HEK293 (cell line): ENCODE measurements around the gene PALMD.

Source experiments
- GLIS1 ChIP-seq: fragments of 450-650 bp; formaldehyde crosslinking; IDR thresholded peaks from 2 replicates; pipeline ENCODE4 v1.5.1; 2016; ENCODE audit warnings: missing biosample characterization, missing genetic modification characterization
- IKZF3 ChIP-seq: fragments of 450-650 bp; IDR thresholded peaks from 2 replicates; pipeline ENCODE4 v1.5.0; 2018; ENCODE audit warnings: missing biosample characterization, mild to moderate bottlenecking, missing genetic modification characterization, moderate library complexity
- OVOL3 ChIP-seq: fragments of 450-650 bp; formaldehyde crosslinking; IDR thresholded peaks from 2 replicates; pipeline ENCODE4 v1.5.1; 2016; ENCODE audit warnings: missing biosample characterization, missing genetic modification characterization
- TCF7L2 ChIP-seq: IDR thresholded peaks from 2 replicates; pipeline ENCODE4 v1.6.1; 2011; ENCODE audit warnings: low read depth, mild to moderate bottlenecking, inconsistent platforms, low read length, moderate library complexity, borderline replicate concordance
- WT1 ChIP-seq: fragments of 450-650 bp; formaldehyde crosslinking; IDR thresholded peaks from 2 replicates; pipeline ENCODE4 v1.5.1; 2016; ENCODE audit warnings: missing biosample characterization, missing genetic modification characterization
- ZBTB17 ChIP-seq: fragments of 450-650 bp; formaldehyde crosslinking; IDR thresholded peaks from 2 replicates; pipeline ENCODE4 v1.5.1; 2016; ENCODE audit warnings: missing biosample characterization, missing genetic modification characterization
- ZNF23 ChIP-seq: fragments of 450-650 bp; formaldehyde crosslinking; IDR thresholded peaks from 2 replicates; pipeline ENCODE4 v1.5.1; 2016; ENCODE audit warnings: missing biosample characterization, missing genetic modification characterization, borderline replicate concordance
- ZNF24 ChIP-seq: fragments of 450-650 bp; formaldehyde crosslinking; IDR thresholded peaks from 2 replicates; pipeline ENCODE4 v1.5.1; 2016; ENCODE audit warnings: missing biosample characterization, missing genetic modification characterization
- ZNF248 ChIP-seq: fragments of 450-650 bp; formaldehyde crosslinking; IDR thresholded peaks from 2 replicates; pipeline ENCODE4 v1.5.1; 2017; ENCODE audit warnings: missing biosample characterization, missing genetic modification characterization
- ZNF558 ChIP-seq: fragments of 450-650 bp; formaldehyde crosslinking; IDR thresholded peaks from 2 replicates; pipeline ENCODE4 v1.5.1; 2016; ENCODE audit warnings: missing biosample characterization, missing genetic modification characterization
- TF ChIP-seq, protein P1 (sequence below): fragments of 450-650 bp; formaldehyde crosslinking; IDR thresholded peaks from 2 replicates; pipeline ENCODE4 v1.5.1; 2016; ENCODE audit warnings: missing biosample characterization, missing genetic modification characterization
- TF ChIP-seq, protein P2 (sequence below): fragments of 450-650 bp; formaldehyde crosslinking; IDR thresholded peaks from 2 replicates; pipeline ENCODE4 v1.5.1; 2016; ENCODE audit warnings: missing biosample characterization, missing genetic modification characterization, low read depth
- TF ChIP-seq, protein P3 (sequence below): fragments of 450-650 bp; formaldehyde crosslinking; IDR thresholded peaks from 2 replicates; pipeline ENCODE4 v1.5.1; 2016; ENCODE audit warnings: missing biosample characterization, missing genetic modification characterization

DNA sequence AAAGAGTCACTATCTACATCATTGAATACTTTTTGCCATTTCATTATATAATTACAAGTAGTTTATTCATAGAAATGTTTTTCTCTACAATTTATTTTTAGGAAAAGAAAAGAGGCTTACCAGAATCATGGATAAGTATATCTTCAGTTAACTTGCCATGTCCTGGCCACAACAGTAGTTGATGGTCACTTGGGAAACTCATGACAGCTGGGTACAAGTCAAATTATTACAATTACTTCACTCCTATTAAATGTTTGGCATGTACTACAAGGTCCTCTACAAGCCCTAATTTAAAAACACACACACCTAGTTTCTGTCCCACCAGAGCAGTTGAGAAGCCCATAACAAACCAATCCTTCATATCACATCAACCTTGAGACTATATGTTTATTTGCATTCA, 29.4 kb downstream of the PALMD start:
- TF ChIP-seq IKZF3 (no peak), WT1 (tag by site-specific recombination) (no peak), ZNF23 (no peak), ZNF558 (tag by site-specific recombination) (no peak), OVOL3 (tag by site-specific recombination) (no peak), ZNF248 (tag by site-specific recombination) (no peak), GLIS1 (tag by site-specific recombination) (no peak), ZBTB17 (tag by site-specific recombination) (no peak), TCF7L2 (no peak), ZNF24 (tag by site-specific recombination) (no peak)
- TF ChIP-seq, protein P1, sequence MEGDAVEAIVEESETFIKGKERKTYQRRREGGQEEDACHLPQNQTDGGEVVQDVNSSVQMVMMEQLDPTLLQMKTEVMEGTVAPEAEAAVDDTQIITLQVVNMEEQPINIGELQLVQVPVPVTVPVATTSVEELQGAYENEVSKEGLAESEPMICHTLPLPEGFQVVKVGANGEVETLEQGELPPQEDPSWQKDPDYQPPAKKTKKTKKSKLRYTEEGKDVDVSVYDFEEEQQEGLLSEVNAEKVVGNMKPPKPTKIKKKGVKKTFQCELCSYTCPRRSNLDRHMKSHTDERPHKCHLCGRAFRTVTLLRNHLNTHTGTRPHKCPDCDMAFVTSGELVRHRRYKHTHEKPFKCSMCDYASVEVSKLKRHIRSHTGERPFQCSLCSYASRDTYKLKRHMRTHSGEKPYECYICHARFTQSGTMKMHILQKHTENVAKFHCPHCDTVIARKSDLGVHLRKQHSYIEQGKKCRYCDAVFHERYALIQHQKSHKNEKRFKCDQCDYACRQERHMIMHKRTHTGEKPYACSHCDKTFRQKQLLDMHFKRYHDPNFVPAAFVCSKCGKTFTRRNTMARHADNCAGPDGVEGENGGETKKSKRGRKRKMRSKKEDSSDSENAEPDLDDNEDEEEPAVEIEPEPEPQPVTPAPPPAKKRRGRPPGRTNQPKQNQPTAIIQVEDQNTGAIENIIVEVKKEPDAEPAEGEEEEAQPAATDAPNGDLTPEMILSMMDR (tag by site-specific recombination), result no peak
- TF ChIP-seq, protein P2, sequence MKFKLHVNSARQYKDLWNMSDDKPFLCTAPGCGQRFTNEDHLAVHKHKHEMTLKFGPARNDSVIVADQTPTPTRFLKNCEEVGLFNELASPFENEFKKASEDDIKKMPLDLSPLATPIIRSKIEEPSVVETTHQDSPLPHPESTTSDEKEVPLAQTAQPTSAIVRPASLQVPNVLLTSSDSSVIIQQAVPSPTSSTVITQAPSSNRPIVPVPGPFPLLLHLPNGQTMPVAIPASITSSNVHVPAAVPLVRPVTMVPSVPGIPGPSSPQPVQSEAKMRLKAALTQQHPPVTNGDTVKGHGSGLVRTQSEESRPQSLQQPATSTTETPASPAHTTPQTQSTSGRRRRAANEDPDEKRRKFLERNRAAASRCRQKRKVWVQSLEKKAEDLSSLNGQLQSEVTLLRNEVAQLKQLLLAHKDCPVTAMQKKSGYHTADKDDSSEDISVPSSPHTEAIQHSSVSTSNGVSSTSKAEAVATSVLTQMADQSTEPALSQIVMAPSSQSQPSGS (tag by site-specific recombination), result no peak
- TF ChIP-seq, protein P3, sequence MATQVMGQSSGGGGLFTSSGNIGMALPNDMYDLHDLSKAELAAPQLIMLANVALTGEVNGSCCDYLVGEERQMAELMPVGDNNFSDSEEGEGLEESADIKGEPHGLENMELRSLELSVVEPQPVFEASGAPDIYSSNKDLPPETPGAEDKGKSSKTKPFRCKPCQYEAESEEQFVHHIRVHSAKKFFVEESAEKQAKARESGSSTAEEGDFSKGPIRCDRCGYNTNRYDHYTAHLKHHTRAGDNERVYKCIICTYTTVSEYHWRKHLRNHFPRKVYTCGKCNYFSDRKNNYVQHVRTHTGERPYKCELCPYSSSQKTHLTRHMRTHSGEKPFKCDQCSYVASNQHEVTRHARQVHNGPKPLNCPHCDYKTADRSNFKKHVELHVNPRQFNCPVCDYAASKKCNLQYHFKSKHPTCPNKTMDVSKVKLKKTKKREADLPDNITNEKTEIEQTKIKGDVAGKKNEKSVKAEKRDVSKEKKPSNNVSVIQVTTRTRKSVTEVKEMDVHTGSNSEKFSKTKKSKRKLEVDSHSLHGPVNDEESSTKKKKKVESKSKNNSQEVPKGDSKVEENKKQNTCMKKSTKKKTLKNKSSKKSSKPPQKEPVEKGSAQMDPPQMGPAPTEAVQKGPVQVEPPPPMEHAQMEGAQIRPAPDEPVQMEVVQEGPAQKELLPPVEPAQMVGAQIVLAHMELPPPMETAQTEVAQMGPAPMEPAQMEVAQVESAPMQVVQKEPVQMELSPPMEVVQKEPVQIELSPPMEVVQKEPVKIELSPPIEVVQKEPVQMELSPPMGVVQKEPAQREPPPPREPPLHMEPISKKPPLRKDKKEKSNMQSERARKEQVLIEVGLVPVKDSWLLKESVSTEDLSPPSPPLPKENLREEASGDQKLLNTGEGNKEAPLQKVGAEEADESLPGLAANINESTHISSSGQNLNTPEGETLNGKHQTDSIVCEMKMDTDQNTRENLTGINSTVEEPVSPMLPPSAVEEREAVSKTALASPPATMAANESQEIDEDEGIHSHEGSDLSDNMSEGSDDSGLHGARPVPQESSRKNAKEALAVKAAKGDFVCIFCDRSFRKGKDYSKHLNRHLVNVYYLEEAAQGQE, result no peak
